Measurements from ENCODE around the gene DGKD.

DGKD gene

DNA sequence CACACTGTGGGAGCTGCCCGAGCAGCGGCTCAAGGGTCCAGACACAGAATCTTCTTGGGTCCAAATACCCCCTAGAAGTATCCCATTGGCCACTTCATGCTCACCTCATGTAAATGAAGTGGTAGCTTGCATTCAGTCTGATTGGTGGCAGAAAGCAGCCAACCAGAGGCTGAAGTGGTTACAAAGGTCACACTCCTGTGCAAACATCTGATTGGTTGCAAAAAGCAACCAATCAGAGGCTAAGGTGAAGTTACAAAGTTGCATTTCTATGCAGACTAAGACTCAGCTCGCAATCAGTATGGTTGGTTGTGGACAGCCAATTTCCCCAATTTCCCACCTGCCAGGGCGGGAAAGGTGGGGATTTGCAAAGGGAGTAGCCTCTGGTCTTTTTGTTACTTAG is 94.3 kb downstream of the DGKD start:
- FAIRE-seq, result no peak

GRCh38 chr2:233449081-233449901 is 95.0 kb downstream of the DGKD start:
- no peak for FAIRE-seq

- FAIRE-seq, result no peak
Measured at GRCh38 chr2:233449921-233450863, 95.9 kb downstream of the DGKD start.

DNA sequence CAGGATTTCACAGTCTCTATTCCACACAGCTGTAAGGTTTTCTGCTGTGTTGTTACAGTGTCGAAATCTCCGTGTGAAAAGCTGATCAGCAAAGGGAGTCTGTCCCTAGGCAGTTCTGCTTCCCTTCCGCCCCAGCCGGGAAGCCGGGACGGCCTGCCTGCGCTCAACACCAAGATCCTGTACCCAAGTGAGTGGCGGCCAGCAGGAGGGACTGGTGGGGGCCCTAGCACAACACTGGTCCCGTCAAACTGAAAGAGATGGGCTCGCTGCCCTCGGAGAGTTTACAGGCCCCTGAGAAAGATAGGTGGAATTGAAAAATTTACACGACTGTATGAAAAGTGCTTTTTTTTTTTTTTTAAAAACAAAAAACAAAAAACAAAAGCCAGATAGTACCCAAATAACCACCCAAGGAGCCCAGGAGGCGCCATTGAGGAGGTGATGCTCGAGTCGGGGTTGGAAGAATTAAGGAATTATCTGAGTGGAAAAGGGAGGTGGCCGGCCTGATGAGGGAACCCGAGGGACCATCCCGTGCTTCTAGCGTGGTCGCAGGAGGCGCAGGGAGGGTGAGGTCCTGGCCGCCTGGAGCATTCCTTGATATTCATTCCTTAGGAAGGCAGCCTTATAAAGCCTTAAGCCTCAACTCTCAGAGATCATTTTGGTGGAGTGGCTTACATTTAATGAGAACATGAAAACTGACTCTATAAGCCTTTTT is 96.7 kb downstream of the DGKD start:
- FAIRE-seq, result no peak

DNA sequence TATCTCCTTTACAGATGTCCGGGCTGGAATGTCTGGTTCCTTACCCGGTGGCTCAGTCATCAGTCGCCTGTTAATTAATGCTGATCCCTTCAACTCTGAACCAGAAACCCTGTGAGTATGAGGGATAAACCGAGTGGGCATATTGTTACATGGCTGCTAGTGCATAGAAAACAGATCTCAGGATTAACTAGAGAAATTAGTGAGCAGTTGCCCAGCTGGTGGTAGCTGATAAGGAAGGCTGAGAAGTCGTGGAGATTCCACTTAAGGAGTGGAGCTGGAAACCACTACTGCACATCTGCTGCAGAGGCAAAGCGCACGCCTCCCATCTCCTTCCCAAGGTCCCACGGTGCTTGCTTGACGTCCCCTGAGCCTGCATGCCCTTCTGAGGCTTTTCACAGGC is 97.7 kb downstream of the DGKD start:
- FAIRE-seq, result no peak

DNA sequence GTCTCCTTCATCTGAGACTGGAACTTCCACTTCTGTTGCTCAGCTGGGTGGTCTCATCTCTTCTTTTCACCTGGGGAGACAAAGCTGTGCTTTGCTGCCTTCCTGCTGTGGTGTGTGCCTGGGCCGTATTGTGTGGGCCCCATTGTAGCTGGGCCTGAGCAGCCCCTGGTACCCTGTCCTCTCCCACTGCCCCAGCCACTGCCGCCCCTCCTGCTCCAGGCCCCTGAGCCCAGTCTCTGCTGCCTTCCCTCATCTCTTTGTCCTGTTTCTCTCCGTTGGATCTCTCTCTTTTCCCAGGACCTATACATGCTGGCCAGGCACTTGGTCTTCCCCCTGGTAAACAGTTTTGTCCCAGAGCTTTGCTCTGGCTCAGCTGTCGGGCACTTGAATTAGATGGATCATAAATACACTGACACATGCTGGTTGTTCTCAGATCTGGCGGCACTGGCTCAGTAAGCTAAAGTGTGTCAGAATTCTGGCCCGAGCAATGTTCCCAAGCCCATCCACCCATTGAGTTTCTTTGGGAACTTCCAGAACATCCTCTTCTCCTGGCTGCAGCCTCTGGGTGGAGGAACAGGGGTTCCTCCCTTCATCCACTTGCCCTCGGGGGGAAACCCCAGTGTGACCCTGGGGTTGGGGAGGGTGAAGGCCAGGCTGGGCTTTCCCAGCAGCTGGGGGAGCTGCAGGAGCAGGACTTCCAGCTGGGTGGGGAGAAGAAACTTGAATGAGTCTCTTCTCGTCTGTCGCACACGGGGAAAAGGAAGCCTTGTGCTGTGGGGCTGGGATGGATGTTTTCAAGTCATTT is 99.0 kb downstream of the DGKD start:
- no peak for FAIRE-seq

DNA sequence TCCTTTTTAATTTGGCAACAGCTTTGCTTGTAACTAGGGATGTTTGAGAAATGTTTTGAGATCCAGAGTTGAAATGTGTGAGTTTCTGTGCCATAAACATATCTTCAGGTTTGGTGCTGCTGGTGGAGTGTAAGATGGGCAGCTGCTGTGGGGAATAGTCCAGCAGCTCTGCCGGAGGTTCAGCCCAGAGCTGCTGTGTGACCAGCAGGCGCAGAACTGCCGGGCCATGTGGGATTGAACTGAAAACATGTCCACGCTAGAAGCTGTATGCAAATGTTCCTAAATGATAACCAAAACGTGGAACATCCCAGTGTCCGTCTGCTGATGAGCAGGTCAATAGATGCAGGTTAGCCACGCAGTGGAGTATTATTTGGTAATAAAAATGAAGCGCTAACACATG is 99.6 kb downstream of the DGKD start:
- FAIRE-seq, result no peak

GRCh38 chr2:233455006-233455405 is 100.7 kb downstream of the DGKD start:
- no peak for FAIRE-seq

- FAIRE-seq, result no peak
Measured at GRCh38 chr2:233455491-233455890, 101.2 kb downstream of the DGKD start.

DNA sequence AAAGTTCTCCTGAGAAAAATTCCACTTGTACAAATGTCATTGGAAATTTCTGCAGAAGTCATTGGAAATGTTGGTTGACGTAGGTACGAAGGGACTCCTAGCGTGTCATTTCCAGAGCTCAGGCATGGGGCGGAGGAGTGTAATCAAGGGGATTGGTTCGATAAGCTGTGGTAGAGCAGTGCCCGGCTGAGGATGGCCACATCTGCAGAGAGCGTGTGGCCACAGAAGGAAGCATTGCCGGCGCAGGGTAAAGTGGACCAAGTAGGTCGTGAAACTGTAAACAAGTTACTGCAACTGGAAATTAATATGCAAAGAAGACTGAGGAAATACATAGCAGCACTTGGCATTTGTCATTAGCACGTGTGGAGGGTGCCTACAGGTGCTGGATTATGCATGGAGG is 101.8 kb downstream of the DGKD start:
- no peak for FAIRE-seq

DNA sequence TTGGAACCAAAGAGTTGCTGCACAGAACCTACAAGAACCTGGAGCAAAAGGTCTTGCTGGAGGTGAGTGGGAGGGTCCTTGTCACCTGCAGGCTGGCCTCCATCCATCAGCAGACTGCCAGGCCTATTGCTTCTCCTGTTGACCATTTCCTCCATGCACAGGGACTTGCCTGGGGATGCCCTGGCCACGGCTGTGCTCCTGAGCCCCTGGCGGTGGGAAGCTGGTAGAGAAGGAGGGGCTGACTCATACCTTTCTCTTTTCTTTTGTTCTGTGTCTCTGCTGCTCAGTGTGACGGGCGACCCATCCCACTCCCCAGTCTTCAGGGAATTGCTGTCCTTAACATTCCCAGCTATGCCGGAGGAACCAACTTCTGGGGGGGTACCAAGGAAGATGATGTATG is 102.6 kb downstream of the DGKD start:
- no peak for FAIRE-seq

- no peak for FAIRE-seq
Measured at GRCh38 chr2:233457356-233457755, 103.1 kb downstream of the DGKD start.

GRCh38 chr2:233458031-233458610 is 103.8 kb downstream of the DGKD start:
- FAIRE-seq, result no peak

DNA sequence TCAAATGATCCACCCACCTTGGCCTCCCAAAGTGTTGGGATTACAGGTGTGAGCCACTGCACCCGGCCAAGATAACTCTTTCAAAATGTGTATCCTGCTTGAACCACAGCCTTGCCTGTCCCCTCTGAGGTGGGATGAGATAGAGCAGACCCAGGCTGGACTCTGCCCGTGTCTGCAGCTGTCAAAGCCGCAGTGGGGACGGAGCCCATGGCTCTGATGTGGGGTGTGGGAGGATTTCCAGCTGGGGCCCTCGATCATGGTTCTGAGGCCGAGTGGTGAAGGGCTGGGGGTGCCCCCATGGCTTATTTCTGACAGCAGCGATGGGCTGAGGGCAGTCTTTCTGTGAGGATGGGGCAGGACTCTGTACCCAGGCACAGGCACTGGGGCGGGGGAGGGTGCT is 104.5 kb downstream of the DGKD start:
- FAIRE-seq, result no peak

GRCh38 chr2:233459426-233459825 is 105.1 kb downstream of the DGKD start:
- no peak for FAIRE-seq

DNA sequence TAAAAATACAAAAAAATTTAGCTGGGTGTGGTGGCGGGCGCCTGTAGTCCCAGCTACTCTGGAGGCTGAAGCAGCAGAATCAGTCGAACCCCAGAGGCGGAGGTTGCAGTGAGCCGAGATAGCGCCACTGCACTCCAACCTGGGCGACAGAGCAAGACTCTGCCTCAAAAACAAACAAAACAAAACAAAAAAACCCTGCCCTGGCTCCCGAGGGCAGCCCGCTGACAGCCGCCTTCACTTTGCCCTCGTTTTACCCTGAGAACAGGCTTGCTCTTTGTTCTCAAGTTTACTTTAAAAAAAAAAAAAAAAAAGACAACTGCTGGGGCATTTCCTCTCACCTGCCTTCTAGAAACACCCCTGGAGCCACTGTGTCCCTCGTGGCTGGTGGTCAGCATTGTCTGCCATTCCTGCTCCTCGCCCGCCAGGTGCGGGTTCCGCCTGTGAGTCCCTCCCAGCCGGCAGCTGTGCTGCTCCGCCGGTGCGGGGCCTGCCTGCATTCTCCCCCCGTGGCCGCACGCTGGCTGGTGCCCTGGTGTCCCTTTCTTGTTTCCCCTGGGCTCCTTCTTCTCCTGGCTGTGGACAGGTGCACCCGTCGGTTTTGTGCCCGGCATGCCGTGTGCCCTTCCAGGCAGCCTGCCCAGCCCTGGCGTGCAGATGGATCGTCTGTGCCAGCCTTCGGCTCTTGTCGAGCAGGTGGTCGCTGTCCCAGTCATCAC is 106.6 kb downstream of the DGKD start:
- FAIRE-seq, result no peak

DNA sequence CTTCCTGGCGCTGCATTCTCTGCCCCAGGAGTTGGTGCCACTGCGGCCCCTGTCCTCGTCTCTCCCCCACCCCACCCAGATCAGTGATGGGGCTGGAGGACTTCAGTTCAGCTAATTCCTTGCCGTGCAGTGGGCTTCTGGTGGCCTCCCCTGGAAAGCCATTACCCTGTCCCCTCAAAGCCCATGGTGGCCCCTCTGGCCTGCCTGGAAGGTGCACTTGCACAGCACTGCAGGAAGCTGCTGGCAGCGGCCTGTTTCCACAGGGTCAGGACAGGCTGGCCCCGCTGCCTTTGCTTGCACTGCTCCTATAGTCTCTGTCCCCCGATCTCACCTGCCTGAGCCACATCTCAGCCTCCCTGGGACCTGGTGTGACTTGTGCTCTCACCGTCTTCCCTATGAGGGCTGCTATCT is 107.2 kb downstream of the DGKD start:
- FAIRE-seq, result no peak

- FAIRE-seq, result no peak
Measured at GRCh38 chr2:233462202-233462785, 108.0 kb downstream of the DGKD start.

DNA sequence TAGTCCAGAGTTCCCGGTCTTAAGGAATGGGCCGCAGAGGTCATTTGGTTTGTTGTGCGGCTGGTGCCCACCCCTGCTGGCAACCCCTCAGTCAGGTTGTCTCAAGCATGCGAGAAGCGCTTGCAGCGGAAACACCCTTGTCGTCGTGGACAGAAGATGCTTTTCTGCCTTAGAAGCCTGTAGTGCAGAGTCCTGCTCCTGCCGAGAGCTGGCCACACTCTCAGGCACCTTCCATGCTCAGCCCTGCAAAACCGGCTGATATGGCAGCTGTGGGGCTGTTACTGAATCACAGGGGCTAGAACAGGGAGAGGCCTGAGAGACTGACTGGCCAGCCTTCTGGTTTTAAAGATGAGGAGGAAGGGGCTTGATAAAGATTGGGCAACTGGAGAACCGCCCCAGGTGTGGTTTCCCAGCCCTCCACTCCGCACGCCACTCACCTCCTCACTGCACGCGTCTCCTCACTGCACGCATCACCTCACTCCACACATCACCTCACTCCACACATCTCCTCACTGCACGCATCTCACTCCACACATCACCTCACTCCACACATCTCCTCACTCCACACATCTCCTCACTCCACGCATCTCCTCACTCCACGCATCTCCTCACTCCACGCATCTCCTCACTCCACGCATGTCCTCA is 108.7 kb downstream of the DGKD start:
- FAIRE-seq, result no peak

- no peak for FAIRE-seq
Measured at GRCh38 chr2:233463586-233463985, 109.3 kb downstream of the DGKD start.

Measured in A204.1 (cell line).